ENCODE results near the gene RNF149. TPM values are rescaled to one million over a fixed set of nuclear protein-coding genes. Genes with fewer than 3 reads are reported as not detected.
"Not testable (repeated sequence)": the region's sequence is repeated elsewhere in the genome, so short reads cannot be mapped to it uniquely, and the experiment has no call there.

RNF149 gene
- 4.6 and 9.3 TPM in 2 replicates for total RNA-seq (2014; rRNA removed; shearing (Covaris generic))

DNA sequence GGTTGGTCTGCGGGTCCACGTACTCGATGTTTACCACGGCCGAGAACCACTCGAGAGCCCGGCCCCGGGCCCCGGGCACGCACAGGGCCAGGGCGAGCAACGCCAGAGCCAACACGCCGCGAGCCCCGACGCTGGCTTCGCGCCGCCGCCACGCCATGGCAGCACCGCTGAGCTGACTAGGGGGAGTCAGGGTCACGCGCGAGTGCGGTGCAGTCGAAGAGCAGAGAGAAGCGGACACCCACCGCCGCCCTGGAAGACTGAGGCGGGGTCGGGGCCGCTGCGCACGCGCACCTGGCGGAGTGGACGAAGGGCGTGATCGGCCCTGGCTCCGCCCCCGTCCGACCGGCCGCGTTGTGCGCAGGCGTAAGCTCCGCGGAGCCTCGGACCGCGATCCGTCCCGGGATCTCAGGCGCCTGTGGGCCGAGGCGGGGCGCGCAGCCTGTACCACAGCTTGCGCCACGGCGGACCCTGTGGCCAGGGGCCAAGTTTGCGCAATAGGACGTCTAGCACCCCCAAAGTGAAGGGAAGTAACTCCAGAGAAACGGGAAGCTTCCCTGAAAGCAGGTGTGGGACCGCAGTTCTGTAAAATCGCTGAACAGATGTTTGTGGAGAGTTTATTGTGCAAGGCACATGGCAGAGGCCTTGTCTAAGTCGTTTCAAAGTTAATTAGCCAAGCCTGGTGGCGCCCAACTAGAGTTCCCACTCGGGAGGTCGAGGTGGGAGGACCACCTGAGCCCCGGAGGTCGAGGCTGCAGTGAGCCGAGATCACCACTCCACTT lies at the start of gene RNF149:
Gene RNF149, minus strand, starts transcription at position 270 of the 779 bp plus-strand sequence. Its CDS starts 113 bp downstream, at position 157.
- DNase-seq (ENCODE audit: low read depth) = peak; percentile 54

- DNase-seq (ENCODE audit: low read depth) = no peak
Observed at GRCh38 chr2:101357376-101357775, 48.9 kb upstream of the RNF149 start.

DNA sequence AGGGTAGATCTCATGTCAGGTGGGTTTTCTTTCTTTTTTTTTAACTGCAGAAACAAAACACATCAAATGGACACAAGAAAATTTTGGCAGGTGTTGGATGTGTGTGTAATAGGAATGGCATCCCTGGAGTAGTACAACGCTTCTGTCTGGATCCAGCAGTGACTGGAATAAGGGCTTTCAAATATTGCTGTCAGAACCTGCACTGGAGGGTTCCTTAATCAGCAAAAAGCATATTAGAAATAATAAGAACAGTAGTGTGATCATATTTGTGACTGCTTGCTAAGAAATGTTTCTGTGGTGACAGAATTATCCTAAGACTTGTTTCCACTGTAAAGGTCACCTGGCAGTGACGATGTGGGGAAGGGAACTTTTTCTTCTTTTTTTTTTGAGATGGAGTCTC lies 48.0 kb upstream of the RNF149 start:
- DNase-seq (ENCODE audit: low read depth) = peak; percentile 62

DNA sequence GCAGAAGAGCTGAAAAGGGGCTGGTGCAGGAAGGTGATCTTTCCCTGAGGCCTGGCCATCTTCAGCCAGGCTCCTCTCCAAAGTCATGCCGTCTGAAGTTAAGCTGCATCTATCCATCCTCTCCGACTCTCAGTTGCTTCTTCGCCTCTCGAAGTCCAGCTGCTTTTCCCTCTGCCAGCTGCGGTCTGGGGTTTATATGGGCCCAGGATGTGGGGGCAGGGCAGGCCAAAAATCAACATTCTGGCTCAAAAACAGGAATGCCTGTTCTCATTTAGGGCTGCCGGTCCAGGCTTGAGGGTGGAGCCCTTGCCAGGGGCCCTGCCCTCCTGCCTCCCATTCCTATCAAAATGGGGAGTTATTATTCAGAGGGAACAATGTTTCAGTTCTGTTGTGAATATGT lies 47.6 kb upstream of the RNF149 start:
- DNase-seq (ENCODE audit: low read depth) = no peak

- peak; percentile 76 for DNase-seq (ENCODE audit: low read depth)
Observed at GRCh38 chr2:101355401-101356054, 47.0 kb upstream of the RNF149 start.

- DNase-seq (ENCODE audit: low read depth) = no peak
Observed at GRCh38 chr2:101354420-101355311, 46.2 kb upstream of the RNF149 start.

DNA sequence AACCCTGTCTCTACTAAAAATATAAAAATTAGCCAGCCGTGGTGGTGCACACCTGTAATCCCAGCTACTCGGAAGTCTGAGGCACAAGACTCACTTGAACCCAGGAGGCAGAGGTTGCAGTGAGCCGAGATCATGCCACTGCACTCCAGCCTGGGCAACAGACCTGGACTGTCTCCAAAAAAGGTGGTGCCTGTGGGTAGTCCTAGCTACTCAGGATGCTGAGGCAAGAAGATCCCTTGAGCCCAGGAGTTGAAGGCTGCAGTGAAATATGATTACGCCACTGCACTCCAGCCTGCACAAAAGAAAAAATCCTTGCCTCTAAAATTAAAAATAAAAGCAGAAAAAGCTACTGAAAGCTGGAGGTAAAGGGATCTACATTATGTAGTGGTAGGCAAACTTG lies 44.1 kb upstream of the RNF149 start:
- DNase-seq (ENCODE audit: low read depth) = not testable (repeated sequence)

GRCh38 chr2:101351207-101351606 lies 42.7 kb upstream of the RNF149 start:
- DNase-seq (ENCODE audit: low read depth) = no peak

GRCh38 chr2:101349893-101350662 lies 41.6 kb upstream of the RNF149 start:
- peak; percentile 12 for DNase-seq (ENCODE audit: low read depth)

DNA sequence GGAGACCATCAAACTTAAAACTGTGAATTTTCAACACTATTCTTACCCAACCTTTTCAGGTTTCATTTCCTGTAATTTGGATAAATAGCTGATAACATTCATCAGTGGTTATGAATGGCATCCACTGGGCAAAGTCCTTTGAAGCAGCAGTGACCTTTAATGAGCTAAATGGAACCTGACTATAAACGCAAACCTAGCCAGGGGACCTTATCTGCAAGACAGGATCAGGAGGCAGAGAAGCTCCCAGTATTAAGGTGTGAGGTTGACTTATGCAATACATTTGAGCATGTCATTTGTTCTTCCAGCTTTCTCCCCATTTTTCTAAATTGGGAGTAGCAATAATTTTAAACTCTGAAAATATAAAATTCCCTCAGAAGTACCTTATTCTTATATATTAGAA lies 40.4 kb upstream of the RNF149 start:
- no peak for DNase-seq (ENCODE audit: low read depth)

- no peak for DNase-seq (ENCODE audit: low read depth)
Observed at GRCh38 chr2:101346909-101347308, 38.4 kb upstream of the RNF149 start.

- no peak for DNase-seq (ENCODE audit: low read depth)
Observed at GRCh38 chr2:101344137-101344536, 35.6 kb upstream of the RNF149 start.

- no peak for DNase-seq (ENCODE audit: low read depth)
Observed at GRCh38 chr2:101342625-101343008, 34.1 kb upstream of the RNF149 start.

GRCh38 chr2:101341901-101342624 lies 33.6 kb upstream of the RNF149 start:
- peak; percentile 65 for DNase-seq (ENCODE audit: low read depth)

- DNase-seq (ENCODE audit: low read depth) = no peak
Observed at GRCh38 chr2:101341421-101341820, 32.9 kb upstream of the RNF149 start.

DNA sequence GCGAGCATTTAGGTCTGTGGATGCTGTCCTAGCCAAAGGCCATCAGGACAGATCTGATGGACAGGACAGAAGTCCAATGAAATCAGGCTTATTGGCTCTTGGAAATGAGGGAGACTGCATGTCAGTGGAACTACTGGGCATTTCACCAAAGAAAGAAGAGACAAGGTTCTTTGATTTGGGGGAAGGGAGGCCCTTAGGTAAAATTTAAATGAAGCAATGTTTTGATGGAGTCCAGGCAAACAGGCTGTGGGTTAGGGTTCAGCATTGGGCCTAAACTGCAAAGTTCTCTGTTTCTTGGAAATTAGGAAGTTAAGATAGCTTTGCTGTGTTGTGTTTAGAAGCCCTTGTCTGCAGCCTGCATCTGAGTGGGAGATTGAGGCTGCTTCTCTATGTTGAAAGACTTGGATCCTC lies 31.6 kb upstream of the RNF149 start:
- DNase-seq (ENCODE audit: low read depth) = peak; percentile 29

GRCh38 chr2:101339266-101339880 lies 30.9 kb upstream of the RNF149 start:
- no peak for DNase-seq (ENCODE audit: low read depth)

- peak; percentile 44 for DNase-seq (ENCODE audit: low read depth)
Observed at GRCh38 chr2:101337877-101338276, 29.4 kb upstream of the RNF149 start.

DNA sequence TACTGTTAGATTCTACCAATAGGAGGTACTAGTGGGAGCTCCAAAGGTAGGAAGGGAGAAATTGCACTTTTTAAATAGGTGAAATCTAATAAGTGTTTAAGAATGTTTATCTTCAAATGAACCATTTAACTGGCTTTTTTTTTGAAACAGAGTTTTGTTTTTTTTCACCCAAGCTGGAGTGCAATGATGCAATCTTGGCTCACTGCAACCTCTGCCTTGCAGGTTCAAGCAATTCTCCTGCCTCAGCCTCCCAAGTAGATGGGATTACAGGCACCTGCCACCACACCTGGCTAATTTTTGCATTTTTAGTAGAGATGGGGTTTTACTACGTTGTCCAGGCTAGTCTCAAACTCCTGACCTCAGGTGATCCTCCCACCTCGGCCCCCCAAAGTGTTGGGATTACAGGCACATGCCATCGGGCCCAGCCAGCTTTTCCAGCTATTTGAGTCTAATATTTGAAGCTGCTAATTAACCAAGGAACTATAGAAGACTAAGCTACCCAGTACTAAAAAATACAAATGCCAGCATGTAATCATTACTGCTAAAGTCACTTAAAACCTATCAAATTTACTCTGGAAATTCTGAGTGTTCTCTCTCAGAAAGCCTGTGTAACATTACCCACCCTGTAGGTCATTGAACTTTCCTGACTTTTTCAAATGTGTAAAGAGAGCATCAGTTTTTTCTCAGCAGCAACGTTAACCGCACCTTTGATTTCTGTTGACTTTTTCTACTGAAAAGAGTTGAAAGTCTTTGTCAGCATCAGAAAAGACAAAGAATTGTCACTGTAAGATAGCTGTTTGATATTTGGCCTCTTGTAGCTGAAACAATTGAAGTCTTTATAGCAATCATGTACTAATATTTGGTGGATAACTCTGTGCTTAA lies 24.6 kb upstream of the RNF149 start:
- no peak for DNase-seq (ENCODE audit: low read depth)
